Stimulated activated CD4-positive, alpha-beta T cell treated with anti-CD3 and anti-CD28 coated beads, Interleukin-1b, Interleukin-23, amount 100 ng/mL, for 24 hours (primary cell): Measurements from ENCODE around the gene RAF1.

ENCODE experiments used
- DNase-seq, 4 experiments: peaks; one replicate each; pipeline ENCODE4 v3.0.0-alpha.2; 2020; ENCODE audit warnings: low read depth in 4 of 4, low spot score in 1 of 4

RAF1 gene

DNA sequence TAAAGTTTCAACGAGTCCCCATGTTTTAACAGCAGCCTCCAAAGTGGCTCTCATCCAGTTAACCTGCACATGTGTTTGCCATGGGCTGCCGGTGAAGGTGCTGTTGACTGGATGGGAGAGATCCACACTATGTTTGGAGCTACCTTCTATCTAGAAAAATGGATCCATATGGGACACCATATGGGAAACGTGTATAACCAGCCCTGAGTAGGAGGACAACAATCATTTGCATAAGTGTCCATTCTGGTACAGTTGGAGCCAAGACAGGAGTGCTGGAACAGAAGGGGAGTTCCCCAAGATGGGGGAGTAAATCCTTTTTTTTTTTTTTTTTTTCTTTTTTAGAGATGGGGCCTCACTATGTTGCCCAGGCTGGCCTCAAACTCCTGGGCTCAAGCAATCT is 70.4 kb downstream of the RAF1 start:
- no peak for DNase-seq

DNA sequence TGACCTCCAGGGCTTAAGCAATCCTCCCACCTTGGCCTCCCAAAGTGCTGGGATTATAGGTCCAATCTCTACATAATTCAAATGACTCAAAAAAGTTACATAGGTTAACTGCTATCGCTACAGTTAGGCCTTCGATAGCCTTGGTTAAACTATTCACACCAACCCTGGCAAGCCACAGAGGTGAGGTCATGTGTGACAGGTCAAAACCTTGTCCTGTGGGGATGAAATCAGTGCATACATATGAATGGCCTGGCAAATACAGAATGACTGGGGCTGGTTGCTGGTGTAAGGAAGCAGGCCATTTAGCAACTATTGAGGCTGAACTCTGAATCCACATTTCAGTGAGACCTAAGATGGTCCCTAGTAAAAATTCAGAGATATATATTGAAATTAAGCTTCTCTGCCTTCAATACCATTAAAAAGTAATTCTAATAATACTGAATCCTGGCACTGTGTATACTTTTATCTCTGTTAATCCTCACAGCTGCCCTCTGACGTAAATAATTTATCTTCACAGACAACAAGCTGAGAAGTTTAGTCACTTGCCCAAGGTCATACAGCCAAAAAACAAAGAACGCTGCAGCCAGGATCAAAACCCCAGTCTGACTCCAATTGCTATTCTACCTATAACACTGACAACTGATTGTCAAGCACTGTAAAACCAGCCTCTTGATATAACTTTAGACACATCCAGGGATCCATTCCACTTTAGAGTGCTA is 71.8 kb downstream of the RAF1 start:
- DNase-seq = no peak

DNA sequence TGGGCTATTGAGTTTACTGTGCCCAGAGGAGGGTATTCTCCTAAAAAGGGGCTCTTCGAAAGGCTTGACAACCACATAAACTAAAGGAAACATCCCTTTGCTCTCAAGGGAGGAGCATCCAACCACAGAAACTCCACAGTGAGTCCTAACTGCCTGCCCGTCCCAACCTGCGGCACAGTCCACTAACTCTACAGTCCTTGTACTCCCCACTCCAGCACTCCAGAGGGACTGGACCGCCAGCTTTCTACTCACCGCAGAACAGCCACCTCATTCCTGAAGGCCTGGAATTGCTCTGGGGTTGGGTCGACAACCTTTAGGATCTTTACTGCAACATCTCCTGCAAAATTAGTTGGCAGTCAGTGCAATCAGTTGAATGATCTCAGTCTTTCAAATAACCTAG is 72.5 kb downstream of the RAF1 start:
- no peak for DNase-seq

DNA sequence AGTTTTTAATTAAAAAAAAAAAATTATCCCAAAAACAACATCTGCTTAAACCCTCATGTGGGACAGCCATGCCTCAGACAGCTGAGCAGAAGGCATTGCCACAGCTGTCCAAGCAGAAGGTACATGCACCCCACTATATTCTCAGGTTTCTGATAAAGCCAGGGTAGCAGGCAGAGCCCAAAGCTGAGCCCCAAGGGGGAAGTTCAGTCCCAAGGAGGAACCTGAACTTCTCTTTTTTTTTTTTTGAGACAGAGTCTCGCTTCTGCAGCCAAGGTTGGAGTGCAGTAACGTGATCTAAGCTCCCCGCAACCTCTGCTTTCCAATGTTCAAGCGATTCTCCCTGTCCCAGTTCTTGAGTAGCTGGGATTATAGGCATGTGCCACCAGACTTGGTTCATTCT is 73.8 kb downstream of the RAF1 start:
- DNase-seq = no peak

DNA sequence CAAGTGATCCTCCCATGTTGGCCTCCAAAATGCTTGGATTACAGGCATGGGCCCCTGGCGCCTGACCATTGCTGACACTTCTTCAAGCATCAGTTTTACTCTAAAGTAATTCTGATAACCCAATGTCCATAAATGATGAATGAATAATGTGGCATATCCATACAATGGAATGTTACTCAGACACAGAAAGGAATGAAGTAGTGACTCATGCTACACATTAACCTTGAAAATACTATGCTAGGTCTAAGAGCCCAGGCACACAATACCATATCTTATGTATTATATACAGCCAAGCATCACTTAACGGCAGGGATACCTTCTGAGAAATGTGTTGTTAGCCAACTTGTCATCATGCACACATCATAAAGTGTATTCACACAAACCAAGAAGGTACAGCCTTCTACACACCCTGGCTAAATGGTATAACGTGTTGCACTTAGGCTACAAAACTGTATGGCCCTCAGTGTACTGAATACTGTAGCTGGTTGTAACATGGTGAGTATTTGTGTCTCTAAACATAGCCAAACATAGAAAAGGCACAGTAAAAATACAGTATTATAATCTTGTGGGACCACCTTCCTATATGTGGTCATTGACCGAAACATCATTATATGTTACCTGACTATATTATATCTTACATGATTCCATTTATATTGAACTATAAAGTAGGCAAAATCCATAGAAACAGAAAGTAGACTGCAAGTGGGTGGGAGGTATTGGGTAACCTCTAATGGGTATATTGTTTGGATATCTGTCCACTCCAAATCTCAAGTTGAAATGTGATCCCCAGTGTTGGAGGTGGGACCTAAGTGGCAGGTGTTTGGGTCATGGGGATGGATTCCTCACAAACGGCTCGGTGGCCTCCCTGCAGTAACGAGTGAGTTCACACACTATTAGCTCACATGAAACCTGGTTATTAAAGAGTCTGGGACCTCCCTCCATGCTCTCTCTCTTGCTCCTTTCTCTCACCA is 75.6 kb downstream of the RAF1 start:
- DNase-seq = no peak

DNA sequence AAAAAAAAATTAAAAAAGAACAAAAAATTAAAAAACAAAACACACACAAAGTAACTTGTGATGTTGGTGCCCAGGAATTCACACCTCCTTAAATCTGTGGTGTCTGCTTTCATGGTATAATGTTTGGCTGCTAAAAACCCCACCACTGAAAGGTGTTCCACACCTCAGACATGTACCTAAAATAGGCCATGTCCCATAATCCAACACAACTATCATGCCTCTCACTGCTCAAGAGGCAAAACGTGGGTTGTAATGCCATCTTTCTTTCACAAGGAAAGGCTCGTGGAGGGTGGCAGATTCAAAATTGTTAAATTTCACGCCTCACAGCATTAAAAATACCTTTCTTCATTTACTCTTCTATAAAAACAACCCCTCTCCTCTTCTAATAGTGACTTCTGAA is 77.5 kb downstream of the RAF1 start:
- no peak for DNase-seq

DNA sequence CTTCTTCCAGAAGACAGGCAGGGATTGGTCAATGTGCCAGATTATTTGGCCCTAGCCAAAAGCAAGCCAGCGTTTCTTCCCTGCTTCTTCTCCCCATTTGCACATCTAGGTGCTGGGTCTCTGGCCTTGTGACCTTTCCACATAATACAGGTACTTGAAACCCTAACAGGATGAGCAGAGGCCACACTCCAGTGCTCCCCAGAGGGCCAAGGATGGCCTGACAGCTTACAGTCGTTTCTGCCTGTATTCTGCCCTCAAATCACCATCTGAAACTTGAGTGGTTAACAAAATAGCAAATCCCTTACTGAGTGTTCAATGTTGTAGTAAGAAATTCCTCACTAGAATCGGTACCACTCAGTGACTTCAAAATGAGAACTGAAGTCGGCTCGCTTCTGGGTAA is 77.9 kb downstream of the RAF1 start:
- DNase-seq = no peak

DNA sequence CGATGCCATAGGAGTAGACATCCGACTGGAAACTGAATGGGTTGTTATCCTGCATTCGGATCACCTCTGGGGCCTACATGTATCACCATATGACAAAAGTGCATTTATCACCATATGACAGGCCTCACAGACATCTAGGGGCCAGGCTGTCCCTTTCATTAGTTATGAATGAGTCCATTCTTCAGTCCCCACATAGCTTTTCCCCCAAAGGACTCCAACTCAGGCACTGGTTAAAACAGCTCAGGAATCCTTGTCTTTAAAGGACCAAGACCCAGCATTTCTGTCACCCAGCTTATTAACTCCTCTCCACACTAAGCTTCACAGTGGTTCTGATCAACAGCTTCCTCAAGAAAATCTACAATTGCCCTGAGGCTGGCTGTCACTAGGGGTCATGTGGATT is 78.7 kb downstream of the RAF1 start:
- no peak for DNase-seq

DNA sequence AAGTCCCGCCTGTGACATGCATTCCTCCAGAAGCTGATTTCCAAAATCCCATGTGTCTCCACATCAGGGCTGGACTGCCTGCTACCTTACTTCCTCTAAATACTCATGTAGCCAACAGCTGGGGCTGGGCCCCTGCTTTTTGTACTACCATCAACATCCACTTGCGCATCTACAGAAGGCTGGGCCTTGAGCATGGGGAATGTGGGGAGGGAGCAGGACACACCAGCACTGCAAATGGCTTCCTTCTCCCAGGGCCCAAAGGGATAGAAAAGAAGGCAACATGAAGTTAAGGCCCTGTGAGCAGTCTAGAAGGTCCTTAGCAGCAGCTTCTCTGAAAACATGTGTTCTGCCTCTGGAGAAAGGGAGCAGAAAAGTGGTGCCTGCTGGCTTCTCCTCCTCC is 79.8 kb downstream of the RAF1 start:
- no peak for DNase-seq

DNA sequence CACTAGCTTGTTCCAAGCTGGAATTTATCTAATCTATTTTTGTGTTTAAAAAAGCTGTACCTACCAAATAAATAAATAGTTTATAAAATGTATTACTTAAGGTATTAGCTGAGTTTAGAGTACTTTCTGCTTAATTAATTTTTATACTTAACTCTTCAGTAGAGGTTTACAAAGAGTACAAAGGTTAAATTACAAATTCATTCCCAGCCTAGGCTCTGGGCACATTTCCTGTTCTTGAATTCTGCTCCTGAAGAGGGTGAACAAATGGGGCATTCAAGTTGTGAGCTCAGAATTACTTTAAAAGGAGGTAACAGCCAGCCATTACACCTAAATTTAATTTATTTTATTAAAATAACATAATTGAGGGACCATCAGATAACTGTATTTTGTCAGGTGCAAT is 80.6 kb downstream of the RAF1 start:
- DNase-seq = no peak

DNA sequence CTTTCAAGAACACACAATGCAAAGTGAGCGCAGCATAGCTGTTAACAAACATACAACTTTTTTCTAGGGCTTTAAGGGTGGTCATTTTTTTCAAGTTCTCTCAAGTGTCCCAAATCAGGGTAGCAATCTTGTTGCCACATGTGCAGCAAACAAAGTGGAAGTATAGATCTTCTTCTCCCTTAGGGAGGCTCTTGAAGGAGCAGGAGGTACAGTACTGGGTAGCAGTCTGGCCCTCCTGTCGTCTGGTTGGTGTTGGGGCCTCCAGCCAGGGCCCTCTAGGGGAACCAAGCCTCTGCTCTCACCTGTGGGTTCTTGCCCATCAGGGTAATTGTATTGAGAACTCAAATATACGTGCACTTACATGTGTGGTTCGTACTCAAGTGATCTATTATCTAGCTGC is 81.2 kb downstream of the RAF1 start:
- DNase-seq = no peak

DNA sequence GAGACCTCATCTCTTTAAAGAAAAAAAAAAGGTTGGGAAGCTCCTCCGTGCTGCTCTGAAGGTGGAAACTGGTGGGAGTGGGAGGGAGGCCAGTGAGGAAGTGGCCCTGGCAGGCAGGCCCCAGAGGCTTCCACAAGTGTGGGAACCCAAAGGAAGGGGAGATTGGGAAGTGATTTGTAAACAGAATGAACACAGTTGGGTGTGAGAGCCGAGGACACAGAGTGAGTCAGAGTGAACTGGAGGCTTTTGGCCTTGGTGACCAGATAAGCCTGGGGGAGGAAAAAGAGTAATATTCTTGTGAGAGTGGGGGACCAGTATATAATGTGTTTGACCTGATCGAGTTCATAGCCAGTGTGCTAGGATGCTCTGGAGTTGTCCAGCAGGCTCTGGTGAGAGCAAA is 84.0 kb downstream of the RAF1 start:
- no peak for DNase-seq

DNA sequence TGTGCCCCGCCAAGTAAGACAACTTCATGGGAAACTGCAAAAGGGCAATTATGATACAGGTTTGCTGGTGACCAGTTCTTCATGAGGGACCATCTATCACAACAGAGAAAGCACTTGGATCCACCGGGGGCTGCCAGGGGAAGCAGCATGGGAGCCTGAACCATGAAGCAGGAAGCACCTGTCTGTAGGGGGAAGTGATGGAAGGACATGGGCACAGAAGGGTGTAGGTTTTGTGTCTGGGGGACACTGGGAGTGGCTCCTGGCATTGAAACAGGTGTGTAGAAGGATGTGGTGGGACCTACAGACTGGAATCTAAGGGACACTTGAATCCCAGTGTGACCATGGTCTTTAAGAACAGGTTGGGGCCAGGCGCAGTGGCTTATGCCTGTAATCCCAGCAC is 84.5 kb downstream of the RAF1 start:
- no peak for DNase-seq

DNA sequence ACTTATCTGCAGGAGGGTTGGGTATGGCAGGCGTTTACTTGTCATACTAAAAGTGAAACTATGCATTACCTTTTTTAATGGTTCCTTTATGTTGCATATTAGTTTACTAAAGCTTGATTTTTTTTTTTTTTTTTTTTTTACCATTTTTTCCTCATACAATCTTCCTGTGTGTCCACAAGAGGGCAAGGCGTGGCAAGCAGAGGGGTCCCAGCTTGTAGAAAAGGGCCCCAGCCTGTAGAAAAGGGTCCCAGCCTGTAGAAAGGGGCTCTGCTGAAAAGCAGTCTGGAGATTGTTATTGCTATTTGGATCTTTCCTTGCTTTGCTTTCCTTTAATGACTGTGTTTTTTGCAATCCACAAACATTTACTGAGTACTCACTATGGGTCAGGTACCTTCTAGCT is 85.2 kb downstream of the RAF1 start:
- DNase-seq = no peak

DNA sequence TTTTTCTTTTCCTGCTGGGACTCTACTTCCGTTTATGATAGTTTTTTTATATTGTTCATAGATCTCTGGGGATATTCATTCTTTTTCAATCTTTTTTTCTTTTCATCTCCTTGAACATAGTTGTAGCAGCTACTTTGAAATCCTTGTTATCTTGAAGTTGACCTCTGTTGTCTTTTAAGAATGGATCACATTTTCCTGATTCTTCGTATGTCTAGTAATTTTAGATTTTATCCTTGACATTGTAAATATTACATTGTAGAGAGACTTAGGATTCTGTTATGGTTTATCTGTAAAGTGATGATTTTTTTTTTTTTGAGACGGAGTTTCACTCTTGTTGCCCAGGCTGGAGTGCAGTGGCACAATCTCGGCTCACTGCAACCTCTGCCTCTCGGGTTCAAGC is 86.5 kb downstream of the RAF1 start:
- DNase-seq = no peak

DNA sequence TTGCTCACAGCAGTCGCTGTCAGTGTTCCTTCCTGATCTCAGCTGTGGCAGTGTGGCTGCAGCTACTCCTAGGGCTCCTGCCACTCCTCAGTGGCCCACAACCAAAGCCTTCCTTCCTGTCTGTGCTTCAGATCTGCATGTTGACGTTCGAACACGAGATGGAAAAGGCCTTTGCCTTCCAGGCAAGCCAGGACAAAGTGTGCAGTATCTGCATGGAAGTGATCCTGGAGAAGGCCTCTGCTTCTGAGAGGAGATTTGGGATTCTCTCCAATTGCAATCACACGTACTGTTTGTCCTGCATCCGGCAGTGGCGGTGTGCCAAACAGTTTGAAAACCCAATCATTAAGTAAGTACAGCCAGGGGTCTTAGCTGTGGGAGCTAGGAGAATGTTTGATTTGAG is 89.3 kb downstream of the RAF1 start:
- DNase-seq = no peak

DNA sequence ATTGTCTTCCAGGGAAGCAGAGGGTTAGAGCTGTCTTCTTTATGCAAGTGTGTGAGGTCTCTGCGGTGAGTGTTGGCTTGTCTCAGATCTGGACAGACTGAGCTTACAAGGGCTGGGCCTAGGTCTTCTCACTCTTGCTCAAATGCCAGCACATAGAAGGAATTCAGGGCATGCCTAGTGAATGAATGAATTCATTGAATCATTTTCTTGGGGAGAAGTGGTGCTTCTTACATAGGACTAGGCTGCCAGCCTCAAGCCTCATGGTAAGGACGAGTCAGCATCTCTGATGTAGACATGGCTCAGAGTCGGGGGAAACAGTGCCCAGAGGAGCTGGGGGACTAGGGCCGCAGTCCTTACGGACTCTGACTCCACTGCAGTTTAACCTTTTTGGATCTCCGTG is 89.8 kb downstream of the RAF1 start:
- DNase-seq = no peak

DNA sequence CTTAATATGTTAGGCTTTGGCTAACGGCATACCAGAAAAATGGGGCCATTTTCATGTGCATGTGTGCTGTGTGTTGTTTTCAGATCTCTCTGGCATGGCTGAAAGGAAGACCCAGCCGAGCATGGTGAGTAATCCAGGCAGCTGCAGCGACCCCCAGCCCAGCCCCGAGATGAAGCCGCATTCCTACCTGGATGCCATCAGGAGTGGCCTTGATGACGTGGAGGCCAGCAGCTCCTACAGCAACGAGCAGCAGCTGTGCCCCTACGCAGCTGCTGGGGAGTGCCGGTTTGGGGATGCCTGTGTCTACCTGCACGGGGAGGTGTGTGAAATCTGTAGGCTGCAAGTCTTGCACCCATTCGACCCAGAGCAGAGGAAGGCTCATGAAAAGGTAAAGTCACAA is 91.9 kb downstream of the RAF1 start:
- DNase-seq = no peak

DNA sequence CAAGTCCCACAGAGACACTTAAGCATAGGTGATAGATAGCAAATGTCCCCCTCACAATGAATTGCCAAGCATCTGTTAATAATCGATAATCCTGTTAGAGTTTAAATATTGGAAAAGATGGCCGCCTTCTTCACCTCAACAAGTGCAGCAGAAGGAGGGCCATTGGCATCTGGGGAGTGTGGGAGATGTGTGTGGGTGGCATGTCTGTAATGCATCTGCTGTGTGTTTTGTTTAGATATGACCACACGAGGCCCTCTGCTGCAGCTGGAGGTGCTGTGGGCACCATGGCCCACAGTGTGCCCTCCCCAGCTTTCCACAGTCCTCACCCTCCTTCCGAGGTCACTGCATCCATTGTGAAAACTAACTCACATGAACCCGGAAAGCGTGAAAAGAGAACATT is 94.1 kb downstream of the RAF1 start:
- DNase-seq = no peak

DNA sequence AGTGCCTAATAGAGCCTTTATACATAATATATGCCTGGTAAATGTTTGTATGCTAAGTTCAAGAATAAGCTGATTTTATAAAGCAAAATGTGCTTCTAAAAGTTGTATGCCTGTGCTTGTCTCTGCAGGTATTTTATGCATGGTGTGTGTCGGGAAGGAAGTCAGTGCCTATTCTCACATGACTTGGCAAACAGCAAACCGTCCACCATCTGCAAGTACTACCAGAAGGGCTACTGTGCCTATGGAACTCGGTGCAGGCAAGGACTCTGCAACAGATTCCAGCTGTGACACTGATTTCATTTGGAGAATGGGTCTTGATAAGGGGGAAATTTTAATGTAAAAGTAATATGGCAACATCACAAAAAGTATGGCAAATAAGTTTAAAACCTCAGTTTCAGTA is 95.2 kb downstream of the RAF1 start:
- no peak for DNase-seq

DNA sequence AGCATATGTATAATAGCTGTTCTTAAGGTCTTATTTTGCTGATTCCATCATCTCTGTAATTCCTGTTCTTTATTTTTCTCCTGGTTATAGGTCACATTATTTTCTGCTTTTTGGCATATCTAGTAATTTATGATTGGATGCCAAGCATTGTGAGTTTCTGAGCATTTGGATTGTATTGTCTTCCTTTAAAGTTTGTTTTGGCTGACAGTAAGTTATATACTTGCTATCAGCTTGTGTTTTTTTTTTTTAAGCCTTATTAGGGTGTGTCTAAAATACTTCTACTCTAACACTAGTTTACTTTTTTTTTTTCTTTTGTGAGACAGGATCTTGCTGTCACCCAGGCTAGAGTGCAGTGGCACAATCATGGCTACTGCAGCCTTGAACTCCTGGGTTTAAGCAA is 96.9 kb downstream of the RAF1 start:
- DNase-seq = no peak

DNA sequence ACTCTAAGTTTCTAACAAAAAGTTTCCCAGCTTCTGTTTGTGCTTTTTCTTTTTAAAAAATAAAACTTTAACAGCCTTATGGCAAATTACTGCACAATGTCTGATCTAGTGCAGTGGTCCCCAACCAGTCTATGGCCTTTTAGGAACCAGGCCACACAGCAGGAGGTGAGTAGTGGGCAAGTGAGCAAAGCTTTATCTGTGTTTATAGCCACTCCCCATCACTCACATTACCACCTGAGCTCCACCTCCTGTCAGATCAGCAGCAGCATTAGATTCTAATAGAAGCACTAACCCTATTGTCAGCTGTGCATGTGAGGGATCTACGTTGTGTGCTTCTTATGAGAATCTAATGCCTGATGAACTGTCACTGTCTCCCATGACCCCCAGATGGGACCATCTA is 101.5 kb downstream of the RAF1 start:
- no peak for DNase-seq

DNA sequence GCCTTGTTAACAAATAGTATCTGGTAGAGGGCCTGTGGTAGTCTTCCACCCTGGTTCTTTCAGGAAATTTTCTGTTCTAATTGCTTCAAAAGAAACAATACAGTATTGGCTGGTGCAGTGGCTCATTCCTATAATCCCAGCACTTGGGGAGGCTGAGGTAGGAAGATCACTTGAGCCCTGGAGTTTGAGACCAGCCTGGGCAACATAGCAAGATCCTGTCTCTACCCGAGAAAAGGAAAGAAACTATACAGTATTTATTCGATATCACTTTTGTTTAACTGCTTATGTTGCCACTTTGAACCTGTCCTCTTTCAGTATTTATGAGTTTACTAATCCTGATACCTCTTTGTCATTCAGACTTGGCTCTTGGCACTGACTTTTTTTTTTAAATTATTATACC is 102.5 kb downstream of the RAF1 start:
- DNase-seq = no peak
